Gastroesophageal sphincter (tissue), 3 donors: Measurements from ENCODE around the gene CXCL16.

Experiments
- CTCF ChIP-seq, 4 experiments: fragments of 200-600 bp in 2 of 4; fragments of 450-650 bp in 2 of 4; sonication (generic) in 1 of 4; IDR thresholded peaks; one replicate each; pipeline ENCODE4 v1.5.1; 2017 to 2019; ENCODE audit warnings: antibody characterized with exemption in 4 of 4, mild to moderate bottlenecking in 2 of 4, moderate library complexity in 2 of 4
- EP300 ChIP-seq: sonication (generic); formaldehyde crosslinking; IDR thresholded peaks from one replicate; pipeline ENCODE4 v1.6.1; 2017; ENCODE audit warnings: antibody characterized with exemption, mild to moderate bottlenecking
- POLR2A ChIP-seq, 2 donors: fragments of 450-650 bp; IDR thresholded peaks; one replicate each; pipeline ENCODE4 v1.6.1; 2017; ENCODE audit warnings: antibody characterized with exemption in 2 of 2, mild to moderate bottlenecking in 2 of 2, moderate library complexity in 1 of 2
- POLR2AphosphoS5 ChIP-seq: sonication (generic); formaldehyde crosslinking; IDR thresholded peaks from one replicate; pipeline ENCODE4 v1.6.1; 2017; ENCODE audit warnings: antibody characterized with exemption

- TF ChIP-seq CTCF (IDR thresholded peaks at IDR 0.05) (no peak), POLR2A (IDR thresholded peaks at IDR 0.05) (no peak), EP300 (no peak), POLR2AphosphoS5 (no peak)
These were observed 40.7 kb upstream of the CXCL16 start for GRCh38 chr17:4780325-4780955.
